SJSA1 (cell line): ENCODE data around the gene WDR38. TPM values are rescaled to one million over a fixed set of nuclear protein-coding genes. Genes with fewer than 3 reads are reported as not detected.
"Not testable (repeated sequence)": the region's sequence is repeated elsewhere in the genome, so short reads cannot be mapped to it uniquely, and the experiment has no call there.

Experiments
- DNase-seq, 2 experiments: peaks; one replicate each; pipeline ENCODE4 v3.0.0-alpha.2; 2015 to 2020; ENCODE audit warnings: low spot score in 2 of 2, low read depth in 1 of 2
- H3K27ac ChIP-seq: fragments of 250-450 bp; sonication (Bioruptor Pico); 2 replicates; pipeline ENCODE4 v1.5.1; 2020; ENCODE audit warnings: mild to moderate bottlenecking, moderate library complexity
- H3K27me3 ChIP-seq: fragments of 250-450 bp; sonication (Bioruptor Pico); replicated peaks from 2 replicates; pipeline ENCODE4 v1.5.1; 2020; ENCODE audit warnings: mild to moderate bottlenecking, moderate library complexity
- H3K36me3 ChIP-seq: fragments of 250-450 bp; sonication (Bioruptor Pico); 2 replicates; pipeline ENCODE4 v1.5.1; 2020; ENCODE audit warnings: mild to moderate bottlenecking
- H3K4me1 ChIP-seq: fragments of 250-450 bp; sonication (Bioruptor Pico); replicated peaks from 2 replicates; pipeline ENCODE4 v1.6.1; 2021; ENCODE audit warnings: mild to moderate bottlenecking
- H3K4me3 ChIP-seq: fragments of 250-450 bp; sonication (Bioruptor Pico); 2 replicates; pipeline ENCODE4 v1.5.1; 2020; ENCODE audit warnings: mild to moderate bottlenecking
- H3K9me3 ChIP-seq: fragments of 250-450 bp; sonication (Bioruptor Pico); replicated peaks from 2 replicates; pipeline ENCODE4 v1.5.1; 2020; ENCODE audit warnings: mild to moderate bottlenecking
- total RNA-seq: library from RNA; depleted of rRNA; stranded (reverse); fragments of >200 nt; shearing (Covaris generic); gene quantifications from 2 replicates; pipeline ENCODE4 v1.2.3, GENCODE V29; 2014

The WDR38 gene
- total RNA-seq, 1 experiment from 2014 or later, result not detected

DNA sequence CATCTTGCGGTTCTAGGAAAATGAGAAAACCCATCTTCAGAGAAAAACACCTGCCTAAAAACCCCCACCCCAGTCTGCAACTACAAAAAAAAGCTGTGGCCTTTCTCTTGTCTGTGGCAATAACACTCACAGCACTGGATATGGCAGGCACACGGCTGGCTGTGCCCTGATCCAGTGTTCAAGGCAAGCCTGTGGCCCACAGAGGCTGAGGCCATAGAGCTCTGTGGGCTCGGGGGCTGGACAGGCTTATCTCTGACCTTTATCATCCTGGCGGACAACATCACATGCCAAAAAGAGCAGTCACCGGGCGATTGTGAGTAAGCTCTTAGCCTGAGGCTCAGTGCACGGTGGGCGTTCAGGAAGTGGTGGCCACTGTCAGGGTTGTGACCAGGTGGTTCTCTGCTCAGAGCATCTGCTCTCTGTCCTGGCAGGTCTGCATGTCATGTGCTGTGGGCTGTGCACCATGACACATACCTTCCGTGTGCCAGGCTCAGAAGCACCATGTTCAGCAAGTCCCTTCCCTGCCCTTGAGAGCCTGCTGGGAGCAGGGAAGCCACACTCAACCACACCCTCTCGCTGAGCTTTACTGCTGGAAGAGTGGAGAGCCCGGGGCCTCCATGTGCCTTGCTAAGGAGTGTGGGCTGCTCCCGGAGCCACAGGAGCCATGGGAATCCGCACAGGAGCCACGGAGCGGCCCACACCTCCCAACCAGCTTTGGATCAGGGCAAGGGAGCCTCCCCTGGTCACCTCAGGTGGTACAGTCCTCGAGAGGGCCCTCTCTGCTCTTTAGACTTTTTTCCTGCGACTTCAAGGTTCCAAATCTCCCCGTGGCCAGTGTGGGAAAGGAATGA is 34.6 kb upstream of the WDR38 start:
- Histone ChIP-seq H3K4me1 (peaks cover 22% of the 10 kb centered on the region), H3K27ac (no peak overlapping the region), H3K9me3 (no peaks in the 10 kb centered on the region), H3K27me3 (no peaks in the 10 kb centered on the region), H3K36me3 (no peaks in the 10 kb centered on the region), H3K4me3 (no peak overlapping the region)
- peak; percentile 28 to 55 for DNase-seq

GRCh38 chr9:124820698-124821623 is 32.3 kb upstream of the WDR38 start:
- DNase-seq, result no peak
- Histone ChIP-seq H3K36me3 (no peaks in the 10 kb centered on the region), H3K27me3 (no peaks in the 10 kb centered on the region), H3K4me1 (peaks cover 24% of the 10 kb centered on the region), H3K9me3 (no peaks in the 10 kb centered on the region), H3K27ac (no peak overlapping the region), H3K4me3 (no peak overlapping the region)

DNA sequence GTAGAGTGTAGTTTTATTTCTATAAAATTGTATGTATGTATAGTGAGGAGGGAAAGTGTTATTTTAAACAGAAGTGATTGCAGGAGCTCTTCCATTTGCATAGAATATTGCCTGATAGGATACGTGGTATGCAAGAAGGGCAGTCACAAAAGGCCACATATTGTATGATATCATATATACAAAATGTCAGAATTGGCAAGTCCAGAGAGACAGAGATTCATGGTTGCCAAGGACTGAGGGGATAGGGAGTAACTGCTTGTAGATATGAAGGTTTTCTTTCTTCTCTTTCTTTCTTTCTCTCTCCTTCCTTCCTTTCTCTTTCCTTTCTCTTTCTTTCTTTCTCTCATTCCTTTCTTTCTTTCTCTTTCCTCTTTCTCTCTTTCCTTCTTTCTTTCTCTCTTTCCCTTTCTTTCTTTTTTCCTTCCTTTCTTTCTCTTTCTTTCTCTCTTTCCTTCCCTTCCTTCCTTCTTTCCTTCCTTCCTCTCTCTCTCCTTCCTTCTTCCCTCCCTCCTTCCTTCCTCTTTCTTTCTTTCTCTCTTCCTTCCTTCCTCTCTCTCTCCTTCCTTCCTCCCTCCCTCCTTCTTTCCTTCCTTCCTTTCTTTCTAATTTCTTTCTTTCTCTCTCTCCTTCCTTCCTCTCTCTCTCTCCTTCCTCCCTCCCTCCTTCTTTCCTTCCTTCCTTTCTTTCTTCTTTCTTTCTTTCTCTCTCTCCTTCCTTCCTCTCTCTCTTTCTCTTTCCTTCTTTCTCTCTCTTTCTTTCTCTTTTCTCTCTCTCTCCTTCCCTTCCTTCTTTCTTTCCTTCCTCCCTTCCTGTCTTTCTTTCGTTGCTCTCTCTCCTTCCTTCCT is 24.5 kb upstream of the WDR38 start:
- Histone ChIP-seq H3K9me3 (no peaks in the 10 kb centered on the region), H3K27me3 (no peaks in the 10 kb centered on the region), H3K36me3 (no peaks in the 10 kb centered on the region), H3K4me1 (peaks cover 16% of the 10 kb centered on the region), H3K27ac (no peak overlapping the region), H3K4me3 (no peak overlapping the region)
- DNase-seq, result no peak

GRCh38 chr9:124829334-124829669 is 24.0 kb upstream of the WDR38 start:
- no peaks in the 10 kb centered on the region for H3K36me3 ChIP-seq
- no peak overlapping the region for H3K4me3 ChIP-seq
- DNase-seq, result no peak
- no peaks in the 10 kb centered on the region for H3K9me3 ChIP-seq
- H3K27me3 ChIP-seq, result no peaks in the 10 kb centered on the region
- H3K4me1 ChIP-seq, result peaks cover 12% of the 10 kb centered on the region
- no peak overlapping the region for H3K27ac ChIP-seq

GRCh38 chr9:124830593-124830992 is 22.7 kb upstream of the WDR38 start:
- Histone ChIP-seq H3K36me3 (no peaks in the 10 kb centered on the region), H3K27me3 (no peaks in the 10 kb centered on the region), H3K27ac (no peak overlapping the region), H3K9me3 (no peaks in the 10 kb centered on the region), H3K4me3 (no peak overlapping the region), H3K4me1 (peaks cover 23% of the 10 kb centered on the region)
- DNase-seq, result no peak

GRCh38 chr9:124831642-124832364 is 21.5 kb upstream of the WDR38 start:
- no peak overlapping the region for H3K27ac ChIP-seq
- H3K4me1 ChIP-seq, result peaks cover 23% of the 10 kb centered on the region

DNA sequence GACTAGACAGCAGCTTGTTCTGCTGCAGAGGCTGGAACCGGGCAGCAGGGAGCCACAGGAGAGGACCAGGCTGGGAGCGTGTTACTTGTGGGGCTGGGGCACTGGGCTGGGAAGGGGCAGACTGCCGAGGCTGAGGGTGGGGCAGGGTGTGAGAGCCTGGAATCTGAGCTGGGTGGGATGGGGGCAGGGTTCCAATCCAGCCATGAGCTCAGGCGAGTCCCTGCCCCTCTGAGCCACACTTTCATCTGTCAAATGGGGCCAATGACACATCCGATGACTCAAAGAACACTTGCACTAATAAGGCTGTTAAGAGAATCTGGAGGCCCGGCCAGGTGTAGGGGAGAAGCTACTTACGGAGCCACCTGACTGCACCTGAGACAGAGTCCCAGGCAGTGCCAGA is 18.7 kb upstream of the WDR38 start:
- peaks cover 23% of the 10 kb centered on the region for H3K4me1 ChIP-seq
- H3K36me3 ChIP-seq, result no peaks in the 10 kb centered on the region
- H3K27ac ChIP-seq, result no peak overlapping the region
- H3K4me3 ChIP-seq, result no peak overlapping the region
- H3K9me3 ChIP-seq, result no peaks in the 10 kb centered on the region
- H3K27me3 ChIP-seq, result no peaks in the 10 kb centered on the region
- no peak for DNase-seq

More at GRCh38 chr9:124831642-124832364, 21.5 kb upstream of the WDR38 start:
- H3K9me3 ChIP-seq, result no peaks in the 10 kb centered on the region
- H3K27me3 ChIP-seq, result no peaks in the 10 kb centered on the region
- no peaks in the 10 kb centered on the region for H3K36me3 ChIP-seq
- no peak for DNase-seq
- H3K4me3 ChIP-seq, result no peak overlapping the region

DNA sequence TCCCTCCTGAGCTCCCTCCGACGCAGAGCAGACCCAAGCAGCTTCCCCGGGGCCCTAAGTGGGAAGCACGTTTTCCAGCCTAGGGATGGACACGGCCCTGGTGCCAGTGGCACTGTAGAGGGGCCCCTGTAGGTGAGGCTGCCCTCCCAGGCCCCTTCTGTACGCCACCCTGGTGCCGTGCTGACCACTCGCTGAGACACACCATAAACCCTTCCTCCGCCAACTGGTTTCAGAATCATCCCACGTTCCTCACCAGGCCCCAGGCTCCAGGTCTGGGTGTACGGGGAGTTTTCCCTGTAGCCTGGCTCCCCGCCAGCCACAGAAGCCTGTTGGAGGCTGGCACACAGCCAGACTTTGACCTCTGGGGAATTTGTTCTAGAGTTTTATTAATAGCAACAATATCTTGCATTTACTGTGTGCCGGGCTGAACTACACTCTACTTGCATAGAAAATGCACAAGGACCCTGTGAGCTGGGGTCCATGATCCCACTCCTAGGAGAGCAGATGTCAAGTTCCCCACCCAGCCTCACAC is 18.2 kb upstream of the WDR38 start:
- no peak overlapping the region for H3K4me3 ChIP-seq
- no peaks in the 10 kb centered on the region for H3K27me3 ChIP-seq
- H3K9me3 ChIP-seq, result no peaks in the 10 kb centered on the region
- no peak overlapping the region for H3K27ac ChIP-seq
- H3K4me1 ChIP-seq, result peaks cover 23% of the 10 kb centered on the region
- no peaks in the 10 kb centered on the region for H3K36me3 ChIP-seq
- DNase-seq, result peak in 1 of 2 experiments; percentile 42

DNA sequence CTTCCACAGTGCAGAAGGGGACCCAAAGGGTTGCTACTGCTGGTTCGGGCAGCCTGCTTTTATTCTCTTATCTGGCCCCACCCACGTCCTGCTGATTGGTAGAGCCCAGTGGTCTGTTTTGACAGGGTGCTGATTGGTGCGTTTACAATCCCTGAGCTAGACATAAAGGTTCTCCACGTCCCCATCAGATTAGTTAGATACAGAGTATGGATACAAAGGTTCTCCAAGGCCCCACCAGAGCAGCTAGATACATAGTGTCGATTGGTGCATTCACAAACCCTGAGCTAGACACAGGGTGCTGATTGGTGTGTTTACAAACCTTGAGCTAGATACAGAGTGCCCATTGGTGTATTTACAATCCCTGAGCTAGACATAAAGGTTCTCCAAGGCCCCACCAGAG is 15.1 kb upstream of the WDR38 start:
- H3K4me3 ChIP-seq, H3K27ac ChIP-seq, H3K9me3 ChIP-seq, DNase-seq, H3K27me3 ChIP-seq, H3K36me3 ChIP-seq: not testable (repeated sequence)
- peaks cover 16% of the 10 kb centered on the region for H3K4me1 ChIP-seq

- H3K4me1 ChIP-seq, result peaks cover 14% of the 10 kb centered on the region
- H3K4me3 ChIP-seq, H3K9me3 ChIP-seq, H3K27ac ChIP-seq, DNase-seq, H3K27me3 ChIP-seq, H3K36me3 ChIP-seq: not testable (repeated sequence)
These were observed 14.5 kb upstream of the WDR38 start for GRCh38 chr9:124838567-124839275.

- no peak for DNase-seq
- no peak overlapping the region for H3K27ac ChIP-seq
These were observed 13.5 kb upstream of the WDR38 start for GRCh38 chr9:124839612-124840299.

GRCh38 chr9:124840300-124840833 is 12.9 kb upstream of the WDR38 start:
- Histone ChIP-seq H3K4me1 (peaks cover 1% of the 10 kb centered on the region), H3K27ac (no peak overlapping the region), H3K27me3 (no peaks in the 10 kb centered on the region), H3K36me3 (no peaks in the 10 kb centered on the region), H3K4me3 (no peak overlapping the region), H3K9me3 (no peaks in the 10 kb centered on the region)
- DNase-seq, result no peak

More at GRCh38 chr9:124839612-124840299, 13.5 kb upstream of the WDR38 start:
- H3K4me3 ChIP-seq, result no peak overlapping the region
- no peaks in the 10 kb centered on the region for H3K36me3 ChIP-seq
- H3K4me1 ChIP-seq, result peaks cover 8% of the 10 kb centered on the region
- H3K27me3 ChIP-seq, result no peaks in the 10 kb centered on the region
- H3K9me3 ChIP-seq, result no peaks in the 10 kb centered on the region
